B cell (primary cell): ENCODE measurements around the gene KDM1B. TPM values are rescaled to one million over a fixed set of nuclear protein-coding genes. Genes with fewer than 3 reads are reported as not detected.

Experiments
- ATAC-seq: fragments of 200-7000 bp; cut with Tn5 transposase; one replicate; pipeline ENCODE4 v1.10.0; 2021; ENCODE audit warnings: low read depth, mild to moderate bottlenecking, moderate number of reproducible peaks, moderate library complexity
- CTCF ChIA-PET: fragments of 350-600 bp; sonication (Branson Sonifier 250); formaldehyde crosslinking; loops from one replicate; lab custom pipeline; 2021; ENCODE audit warnings: antibody characterized with exemption, inconsistent platforms; lab: Charles Lee
- POLR2A ChIA-PET: fragments of 350-600 bp; sonication (Branson Sonifier 250); formaldehyde crosslinking; loops from one replicate; lab custom pipeline; 2021; ENCODE audit warnings: antibody characterized with exemption; lab: Charles Lee
- DNase-seq: peaks from one replicate; pipeline ENCODE4 v3.0.0; 2013
- H2AFZ ChIP-seq: 2 replicates; pipeline ENCODE4 v1.6.1; 2012; ENCODE audit warnings: mild to moderate bottlenecking, low read depth, low read length; ENCODE audit not compliant: insufficient read depth, poor library complexity, severe bottlenecking
- H3K27ac ChIP-seq, 2 donors: 1 replicate in 1 of 2; 2 replicates in 1 of 2; pipeline ENCODE4 v1.5.1; 2012 to 2013; ENCODE audit warnings: low read length in 2 of 2, mild to moderate bottlenecking in 2 of 2, moderate library complexity in 1 of 2
- H3K27me3 ChIP-seq, 4 experiments: fragments of 200-600 bp in 1 of 4; sonication (generic) in 1 of 4; replicated peaks in 1 of 4; 1 replicate in 2 of 4; 2 replicates in 2 of 4; pipeline versions ENCODE4 v1.6.1 to v1.7.0; 2013 to 2016; ENCODE audit warnings: low read length in 3 of 4, mild to moderate bottlenecking in 2 of 4, mixed read lengths in 1 of 4, moderate library complexity in 1 of 4; ENCODE audit not compliant: insufficient read depth in 4 of 4, control insufficient read depth in 3 of 4; ENCODE audit errors: control extremely low read depth in 1 of 4
- H3K36me3 ChIP-seq, 2 experiments: replicated peaks in 1 of 2; 1 replicate in 1 of 2; 2 replicates in 1 of 2; pipeline versions ENCODE4 v1.6.1 to v1.7.1; 2013; ENCODE audit warnings: low read length in 1 of 2; ENCODE audit not compliant: insufficient read depth in 2 of 2, control insufficient read depth in 1 of 2; ENCODE audit errors: control extremely low read depth in 1 of 2, extremely low read depth in 1 of 2
- H3K4me1 ChIP-seq, 2 donors: fragments of 200-600 bp in 1 of 2; sonication (generic) in 1 of 2; 1 replicate in 1 of 2; 2 replicates in 1 of 2; pipeline versions ENCODE4 v1.5.1 to v1.6.1; 2013 to 2017; ENCODE audit warnings: low read length in 2 of 2; ENCODE audit not compliant: control insufficient read depth in 2 of 2, insufficient read depth in 2 of 2
- H3K4me2 ChIP-seq: replicated peaks from 2 replicates; pipeline ENCODE3; 2012; ENCODE audit warnings: mild to moderate bottlenecking, low read depth, low read length; ENCODE audit not compliant: poor library complexity, severe bottlenecking
- H3K4me3 ChIP-seq, 5 experiments: fragments of 200-600 bp in 1 of 5; sonication (generic) in 1 of 5; 1 replicate in 3 of 5; 2 replicates in 2 of 5; pipeline versions ENCODE4 v1.5.1 to v1.7.0; 2011 to 2016; ENCODE audit warnings: low read length in 4 of 5, mild to moderate bottlenecking in 4 of 5, low read depth in 2 of 5, control low read depth in 1 of 5, moderate library complexity in 1 of 5; ENCODE audit not compliant: insufficient read depth in 1 of 5; ENCODE audit errors: control extremely low read depth in 1 of 5, extremely low read depth in 1 of 5
- H3K79me2 ChIP-seq: fragments of 200-600 bp; sonication (generic); one replicate; pipeline ENCODE4 v1.6.0; 2016; ENCODE audit warnings: low read length; ENCODE audit not compliant: control insufficient read depth, insufficient read depth
- H3K9ac ChIP-seq: fragments of 200-600 bp; sonication (generic); 2 replicates; pipeline ENCODE4 v1.6.1; 2017; ENCODE audit warnings: mild to moderate bottlenecking, low read length, moderate library complexity
- H3K9me3 ChIP-seq, 3 donors: one replicate each; pipeline versions ENCODE4 v1.6.1 to v1.7.1; 2013; ENCODE audit warnings: low read length in 2 of 3; ENCODE audit not compliant: control insufficient read depth in 2 of 3, insufficient read depth in 1 of 3; ENCODE audit errors: control extremely low read depth in 1 of 3
- H4K20me1 ChIP-seq: 2 replicates; pipeline ENCODE4 v1.6.0; 2012; ENCODE audit warnings: mild to moderate bottlenecking, low read length; ENCODE audit not compliant: insufficient read depth, control insufficient read depth, poor library complexity, severe bottlenecking
- H3K27ac Mint-ChIP-seq: one replicate; pipeline ENCODE4 v1.8.0; 2021; ENCODE audit warnings: mixed read lengths
- H3K27me3 Mint-ChIP-seq: one replicate; pipeline ENCODE4 v1.8.0; 2021; ENCODE audit warnings: mixed read lengths
- H3K4me1 Mint-ChIP-seq: one replicate; pipeline ENCODE4 v1.8.0; 2021; ENCODE audit warnings: mixed read lengths
- H3K4me3 Mint-ChIP-seq: one replicate; pipeline ENCODE4 v1.8.0; 2021; ENCODE audit warnings: mixed read lengths
- H3K9me3 Mint-ChIP-seq: one replicate; pipeline ENCODE4 v1.8.0; 2022; ENCODE audit warnings: mixed read lengths; ENCODE audit not compliant: insufficient read depth
- EZH2 ChIP-seq: IDR thresholded peaks from 2 replicates; pipeline ENCODE4 v1.6.1; 2012; ENCODE audit warnings: borderline replicate concordance, low read depth, mild to moderate bottlenecking, moderate library complexity, low read length; ENCODE audit not compliant: insufficient read depth, poor library complexity, severe bottlenecking
- WGBS: methylation state at CpG from one replicate; pipeline ENCODE4 v1.1.5; 2013; ENCODE audit warnings: missing lambda C conversion rate; ENCODE audit not compliant: insufficient coverage; 5-methylcytosine and 5-hydroxymethylcytosine counted together
- intact Hi-C: fragments of 100-400 bp; cut with micrococcal nuclease; formaldehyde crosslinking; loops from one replicate; pipeline ENCODE4 v1.10.0; 2022
- polyA plus RNA-seq: library from polyadenylated mRNA; depleted of rRNA; stranded (reverse); fragments of >200 nt; gene quantifications from 2 replicates; pipeline ENCODE4 v1.2.3, GENCODE V29; 2012
- total RNA-seq, 2 donors: library from RNA; stranded (reverse); fragments of 120-200 nt in 1 of 2; gene quantifications; 1 replicate in 1 of 2; 2 replicates in 1 of 2; pipeline versions ENCODE4 v1.2.3 to v1.2.4, GENCODE V29; 2013 to 2022
- TF ChIP-seq, protein P1 (sequence below): fragments of 200-600 bp; IDR thresholded peaks from one replicate; pipeline ENCODE4 v1.8.0; 2022; ENCODE audit warnings: antibody characterized with exemption, mild to moderate bottlenecking

KDM1B gene
- total and polyA plus RNA-seq, 2 donors (not counting 1 experiment from before 2014, with no cell fraction given), result 10.9 to 16.0 TPM

- ChIA-PET CTCF (interaction anchor here (0.9 to 1.5 kb wide), 2 partner anchors 63 to 64 kb away, joined by 3 read pairs; no protein-coding TSS in a partner anchor), POLR2A (no interaction called here)
- Histone ChIP-seq H2AFZ (peak within 1 kb of the TSS; percentile 86), H3K9ac (peak within 1 kb of the TSS; percentile 83), H4K20me1 (peaks cover 23% of the 10 kb centered on the region), H3K36me3 (no peaks in the 10 kb centered on the region), H3K4me1 (peaks cover 42 to 47% of the 10 kb centered on the region in 2 donors), H3K4me3 (peak within 1 kb of the TSS; percentile 68 to 89 (median 83)), H3K27me3 (peaks cover 0 to 3% (median 0%) of the 10 kb centered on the region in 4 experiments), H3K4me2 (peak within 1 kb of the TSS; percentile 87), H3K79me2 (peaks cover 63% of the 10 kb centered on the region), H3K9me3 (peaks cover 0 to 11% (median 4%) of the 10 kb centered on the region in 3 donors), H3K27ac (peak within 1 kb of the TSS; percentile 62 to 85)
- WGBS, result under 1% methylated on average over 113 of the region's 113 CpGs
- H3K4me3 Mint-ChIP-seq, result peak within 1 kb of the TSS; percentile 93
- H3K27ac Mint-ChIP-seq, result peak within 1 kb of the TSS; percentile 98
- peak; percentile 68 for ATAC-seq
- intact Hi-C loops, result loop anchor here (1.0 to 5.0 kb wide), 6 partner anchors 42 to 277 kb away; partner anchors contain the start of genes KIF13A and RNF144B
- TF ChIP-seq EZH2, result no peak
- TF ChIP-seq, protein P1, sequence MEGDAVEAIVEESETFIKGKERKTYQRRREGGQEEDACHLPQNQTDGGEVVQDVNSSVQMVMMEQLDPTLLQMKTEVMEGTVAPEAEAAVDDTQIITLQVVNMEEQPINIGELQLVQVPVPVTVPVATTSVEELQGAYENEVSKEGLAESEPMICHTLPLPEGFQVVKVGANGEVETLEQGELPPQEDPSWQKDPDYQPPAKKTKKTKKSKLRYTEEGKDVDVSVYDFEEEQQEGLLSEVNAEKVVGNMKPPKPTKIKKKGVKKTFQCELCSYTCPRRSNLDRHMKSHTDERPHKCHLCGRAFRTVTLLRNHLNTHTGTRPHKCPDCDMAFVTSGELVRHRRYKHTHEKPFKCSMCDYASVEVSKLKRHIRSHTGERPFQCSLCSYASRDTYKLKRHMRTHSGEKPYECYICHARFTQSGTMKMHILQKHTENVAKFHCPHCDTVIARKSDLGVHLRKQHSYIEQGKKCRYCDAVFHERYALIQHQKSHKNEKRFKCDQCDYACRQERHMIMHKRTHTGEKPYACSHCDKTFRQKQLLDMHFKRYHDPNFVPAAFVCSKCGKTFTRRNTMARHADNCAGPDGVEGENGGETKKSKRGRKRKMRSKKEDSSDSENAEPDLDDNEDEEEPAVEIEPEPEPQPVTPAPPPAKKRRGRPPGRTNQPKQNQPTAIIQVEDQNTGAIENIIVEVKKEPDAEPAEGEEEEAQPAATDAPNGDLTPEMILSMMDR, result peak; percentile 53
- peaks cover 49% of the 10 kb centered on the region for H3K4me1 Mint-ChIP-seq
- no peaks in the 10 kb centered on the region for H3K27me3 Mint-ChIP-seq
- peak; percentile 85 for DNase-seq
- no peaks in the 10 kb centered on the region for H3K9me3 Mint-ChIP-seq
These were observed 109.1 kb downstream of the KDM1B start, which contains the start of gene DEK for GRCh38 chr6:18264219-18264922. TSS of gene DEK (minus strand) at chr6:18264530. CDS start at chr6:18263987, 543 bp downstream.

GRCh38 chr6:18264923-18265377 is 109.7 kb downstream of the KDM1B start:
- Histone ChIP-seq H3K36me3 (no peaks in the 10 kb centered on the region), H3K4me2 (peak overlapping the region; percentile 87), H2AFZ (peak overlapping the region; percentile 86), H4K20me1 (peaks cover 17% of the 10 kb centered on the region), H3K79me2 (peaks cover 57% of the 10 kb centered on the region), H3K27ac (peak overlapping the region; percentile 60 to 85), H3K9ac (peak overlapping the region; percentile 83), H3K27me3 (peaks cover 0 to 3% (median 0%) of the 10 kb centered on the region in 4 experiments), H3K4me3 (peak overlapping the region; percentile 68 to 89 (median 83)), H3K4me1 (peaks cover 37 to 46% of the 10 kb centered on the region in 2 donors), H3K9me3 (peaks cover 0 to 11% (median 4%) of the 10 kb centered on the region in 3 donors)
- 0% methylated on average over 6 of the region's 11 CpGs for WGBS
- Mint-ChIP-seq H3K4me1 (peaks cover 43% of the 10 kb centered on the region), H3K27me3 (no peaks in the 10 kb centered on the region), H3K4me3 (peak overlapping the region; percentile 93), H3K27ac (peak overlapping the region; percentile 98), H3K9me3 (no peaks in the 10 kb centered on the region)
- CTCF ChIA-PET, result interaction anchor here (0.7 to 1.5 kb wide), 3 partner anchors 63 to 241 kb away, joined by 3 read pairs; no protein-coding TSS in a partner anchor
- DNase-seq (no peak), ATAC-seq (no peak)
- TF ChIP-seq, protein P1, result peak; percentile 4
- TF ChIP-seq EZH2, result no peak
- POLR2A ChIA-PET, result no interaction called here
- intact Hi-C loops, result loop anchor here (1.0 to 5.0 kb wide), 6 partner anchors 43 to 278 kb away; partner anchors contain the start of genes KIF13A and RNF144B
